Neuron (in vitro differentiated cells): ENCODE results near the gene RBBP5.
A peak's percentile ranks its signal among the peaks of the same experiment; 100 is the strongest.
"Not testable (repeated sequence)": the region's sequence is repeated elsewhere in the genome, so short reads cannot be mapped to it uniquely, and the experiment has no call there.

Experiments
- H2AFZ ChIP-seq: one replicate; pipeline ENCODE4 v1.6.1; 2013; ENCODE audit warnings: low read depth, mild to moderate bottlenecking, inconsistent platforms, low read length, moderate library complexity
- H3K27me3 ChIP-seq: one replicate; pipeline ENCODE4 v1.6.1; 2013; ENCODE audit warnings: low read length; ENCODE audit not compliant: insufficient read depth
- H3K36me3 ChIP-seq: one replicate; pipeline ENCODE4 v1.6.1; 2013; ENCODE audit warnings: low read length; ENCODE audit not compliant: insufficient read depth
- H3K4me1 ChIP-seq: one replicate; pipeline ENCODE4 v1.6.1; 2013; ENCODE audit warnings: low read length; ENCODE audit not compliant: insufficient read depth
- H3K4me3 ChIP-seq: 2 replicates; pipeline ENCODE4 v1.5.1; 2013; ENCODE audit warnings: mild to moderate bottlenecking, low read length, moderate library complexity
- H3K9me3 ChIP-seq: one replicate; pipeline ENCODE4 v1.6.1; 2013; ENCODE audit warnings: low read length

RBBP5 gene, protein sequence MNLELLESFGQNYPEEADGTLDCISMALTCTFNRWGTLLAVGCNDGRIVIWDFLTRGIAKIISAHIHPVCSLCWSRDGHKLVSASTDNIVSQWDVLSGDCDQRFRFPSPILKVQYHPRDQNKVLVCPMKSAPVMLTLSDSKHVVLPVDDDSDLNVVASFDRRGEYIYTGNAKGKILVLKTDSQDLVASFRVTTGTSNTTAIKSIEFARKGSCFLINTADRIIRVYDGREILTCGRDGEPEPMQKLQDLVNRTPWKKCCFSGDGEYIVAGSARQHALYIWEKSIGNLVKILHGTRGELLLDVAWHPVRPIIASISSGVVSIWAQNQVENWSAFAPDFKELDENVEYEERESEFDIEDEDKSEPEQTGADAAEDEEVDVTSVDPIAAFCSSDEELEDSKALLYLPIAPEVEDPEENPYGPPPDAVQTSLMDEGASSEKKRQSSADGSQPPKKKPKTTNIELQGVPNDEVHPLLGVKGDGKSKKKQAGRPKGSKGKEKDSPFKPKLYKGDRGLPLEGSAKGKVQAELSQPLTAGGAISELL

DNA sequence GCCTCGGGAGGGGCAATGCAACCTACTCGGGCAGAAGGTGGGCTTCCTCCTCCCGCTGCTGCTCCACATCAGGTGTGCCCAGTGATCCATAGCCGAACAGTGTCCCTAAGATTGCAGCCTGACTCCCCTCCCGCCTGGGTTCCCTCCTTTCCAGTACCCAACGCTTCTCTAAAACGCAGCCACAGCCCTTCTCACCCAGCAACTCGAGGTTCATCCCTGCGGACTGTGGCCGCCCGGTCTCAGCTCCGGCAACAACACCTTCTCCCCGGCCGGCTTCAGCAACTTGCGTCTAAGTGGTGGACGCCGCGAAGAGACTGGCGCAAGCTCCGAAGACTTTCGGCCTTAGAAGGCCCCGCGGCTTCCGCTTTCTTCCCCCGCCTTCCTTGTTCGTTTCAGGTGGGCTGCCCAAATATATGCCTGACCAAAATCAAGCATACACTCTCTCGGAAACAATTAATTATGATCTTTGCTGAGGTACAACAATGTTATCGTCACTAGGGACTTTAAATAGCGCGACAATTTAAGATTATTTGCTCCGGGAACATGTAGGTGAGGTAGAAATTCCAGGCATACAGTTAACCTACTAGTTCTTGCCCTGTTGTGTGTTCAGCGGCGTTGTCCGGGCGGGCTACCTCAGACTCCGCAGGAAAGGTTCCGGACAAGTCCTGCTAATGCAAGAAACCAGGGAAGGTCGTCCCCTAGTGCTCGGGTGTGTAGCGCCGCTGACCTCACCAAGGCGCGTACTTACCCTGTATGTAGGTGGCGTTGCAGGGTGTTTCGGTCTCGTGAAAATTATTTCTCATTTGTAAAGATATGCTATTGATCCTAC is at the start of gene RBBP5:
Gene RBBP5, minus strand, starts transcription at position 319 of the 829 bp plus-strand sequence. Its CDS starts 105 bp downstream, at position 214.
- Histone ChIP-seq H3K4me1 (peaks cover 14% of the 10 kb centered on the region), H3K9me3 (no peaks in the 10 kb centered on the region), H3K27me3 (no peaks in the 10 kb centered on the region), H2AFZ (peak within 1 kb of the TSS; percentile 95), H3K36me3 (peaks cover 7% of the 10 kb centered on the region), H3K4me3 (peak within 1 kb of the TSS; percentile 86)

DNA sequence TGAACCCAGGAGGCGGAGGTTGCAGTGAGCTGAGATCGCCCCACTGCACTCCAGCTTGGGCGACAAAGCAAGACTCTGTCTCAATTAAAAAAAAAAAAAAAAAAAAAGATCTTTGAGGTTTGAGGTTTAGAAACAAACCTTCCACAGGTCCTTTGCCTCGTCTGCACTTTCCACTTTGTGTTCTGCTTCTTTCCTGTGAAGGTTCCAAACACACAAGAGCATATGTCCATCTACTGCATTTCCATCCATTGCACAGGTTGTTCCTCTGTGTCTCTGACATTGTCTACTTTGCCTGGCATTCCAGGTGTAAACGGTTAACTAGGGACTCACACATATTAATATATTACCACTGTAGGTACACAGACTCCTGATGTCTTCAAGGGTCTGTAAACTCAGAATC is 49.6 kb upstream of the RBBP5 start:
- Histone ChIP-seq H3K4me3 (no peak overlapping the region), H3K9me3 (no peaks in the 10 kb centered on the region), H2AFZ (no peak overlapping the region), H3K4me1 (no peaks in the 10 kb centered on the region), H3K36me3 (peaks cover 35% of the 10 kb centered on the region), H3K27me3 (no peaks in the 10 kb centered on the region)

DNA sequence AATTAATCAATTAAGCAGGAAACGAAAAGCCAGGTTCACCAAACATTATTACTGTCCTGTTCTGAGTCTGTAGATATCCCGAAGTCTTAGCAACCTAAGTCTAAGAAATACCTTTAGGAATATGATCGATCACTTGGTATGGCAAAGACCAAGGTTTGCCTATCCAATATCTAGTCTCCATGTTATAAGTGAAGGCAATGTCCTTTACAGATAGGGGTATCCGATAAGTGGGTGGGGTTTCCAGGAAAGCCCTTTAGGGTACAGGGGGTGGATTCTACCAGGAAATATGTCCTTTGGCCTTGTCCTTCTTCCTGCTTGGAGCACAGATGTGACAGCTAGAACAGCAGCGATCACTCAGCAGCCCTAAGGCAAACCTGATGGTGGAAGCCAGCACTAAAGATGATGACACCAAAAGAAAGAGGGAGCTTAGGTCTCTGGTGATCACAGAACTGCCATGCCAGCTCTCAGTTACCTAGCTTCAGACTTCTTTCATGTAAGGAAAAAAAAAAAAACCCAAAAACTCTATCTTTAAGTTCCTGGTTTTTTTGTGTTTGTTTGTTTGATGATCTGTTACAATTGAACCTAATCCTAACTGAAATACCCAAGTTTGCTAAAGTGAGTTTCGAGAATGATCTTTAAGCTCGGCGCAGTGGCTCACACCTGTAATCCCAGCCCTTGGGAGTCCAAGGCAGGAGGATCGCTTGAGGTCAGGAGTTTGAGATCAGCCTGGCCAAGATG is 48.9 kb upstream of the RBBP5 start:
- Histone ChIP-seq H3K27me3 (no peaks in the 10 kb centered on the region), H3K9me3 (no peaks in the 10 kb centered on the region), H3K4me1 (no peaks in the 10 kb centered on the region), H3K4me3 (no peak overlapping the region), H3K36me3 (peaks cover 37% of the 10 kb centered on the region), H2AFZ (no peak overlapping the region)

DNA sequence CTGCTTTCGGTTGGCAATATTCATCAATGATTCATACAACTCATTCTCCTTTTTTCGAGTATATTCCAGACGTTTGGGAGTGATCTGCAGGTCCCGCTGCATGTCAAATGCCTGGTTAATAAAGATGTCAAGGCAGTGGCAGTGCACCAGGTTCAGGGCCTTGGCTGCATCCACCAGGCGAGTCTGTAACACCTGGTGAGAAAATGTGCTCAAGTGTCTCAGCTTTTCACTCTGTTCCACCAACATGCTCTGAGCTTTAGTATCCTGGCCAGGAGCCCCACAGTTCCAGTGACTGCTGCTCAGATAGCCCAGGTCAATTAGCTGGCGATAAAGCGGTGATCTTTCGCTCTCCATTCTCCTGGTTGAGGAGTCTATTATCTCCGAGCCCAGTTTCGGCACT is 47.5 kb upstream of the RBBP5 start:
- H3K4me3 ChIP-seq, result no peak overlapping the region

DNA sequence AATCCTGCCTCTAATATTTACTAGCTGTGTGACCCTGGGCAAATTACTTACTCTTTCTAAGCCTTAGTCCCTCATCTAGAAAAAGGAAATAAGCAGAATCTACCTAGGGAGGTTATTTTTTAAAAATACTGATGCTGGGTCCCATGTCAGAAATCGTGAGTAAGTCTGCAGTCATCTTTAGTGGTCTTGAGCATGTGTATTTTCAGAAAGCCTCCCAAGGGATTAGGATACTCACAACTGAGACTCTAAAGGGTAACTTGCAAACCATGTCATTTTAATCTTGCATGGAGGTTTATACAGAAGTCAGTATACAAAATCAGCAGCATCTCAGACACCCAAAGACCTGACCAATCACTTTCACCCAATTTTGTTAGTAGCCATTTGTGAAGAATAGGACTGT is 46.5 kb upstream of the RBBP5 start:
- H3K4me1 ChIP-seq, result no peaks in the 10 kb centered on the region
- no peaks in the 10 kb centered on the region for H3K9me3 ChIP-seq
- peaks cover 41% of the 10 kb centered on the region for H3K36me3 ChIP-seq
- no peak overlapping the region for H2AFZ ChIP-seq
- H3K27me3 ChIP-seq, result no peaks in the 10 kb centered on the region
- H3K4me3 ChIP-seq, result no peak overlapping the region

More for the DNA sequence above, 47.5 kb upstream of the RBBP5 start:
- H3K9me3 ChIP-seq, result no peaks in the 10 kb centered on the region
- no peak overlapping the region for H2AFZ ChIP-seq
- H3K36me3 ChIP-seq, result peaks cover 37% of the 10 kb centered on the region
- no peaks in the 10 kb centered on the region for H3K4me1 ChIP-seq
- H3K27me3 ChIP-seq, result no peaks in the 10 kb centered on the region

DNA sequence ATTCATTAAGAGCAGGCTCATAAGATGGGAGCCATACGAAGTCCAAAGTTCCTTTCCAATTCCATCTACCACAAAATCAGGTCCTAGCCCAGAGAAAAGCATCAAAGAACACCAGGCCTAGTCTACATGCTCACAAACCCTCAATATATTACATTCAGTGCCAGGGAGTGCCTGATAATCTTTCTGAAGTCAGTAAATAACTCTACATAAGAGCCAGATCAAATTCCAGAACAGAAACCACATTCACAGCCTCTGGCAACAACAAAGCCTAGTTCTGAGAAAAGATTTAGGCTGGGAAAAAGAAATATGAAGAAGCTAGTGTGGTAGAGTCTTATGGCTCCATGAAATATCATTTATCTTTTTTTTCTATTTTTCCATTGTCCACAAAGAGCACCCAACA is 40.5 kb upstream of the RBBP5 start:
- H3K27me3 ChIP-seq, result no peaks in the 10 kb centered on the region
- H3K36me3 ChIP-seq, result peaks cover 69% of the 10 kb centered on the region
- no peak overlapping the region for H2AFZ ChIP-seq
- H3K4me3 ChIP-seq, result no peak overlapping the region
- H3K4me1 ChIP-seq, result no peaks in the 10 kb centered on the region
- peaks cover 4% of the 10 kb centered on the region for H3K9me3 ChIP-seq

DNA sequence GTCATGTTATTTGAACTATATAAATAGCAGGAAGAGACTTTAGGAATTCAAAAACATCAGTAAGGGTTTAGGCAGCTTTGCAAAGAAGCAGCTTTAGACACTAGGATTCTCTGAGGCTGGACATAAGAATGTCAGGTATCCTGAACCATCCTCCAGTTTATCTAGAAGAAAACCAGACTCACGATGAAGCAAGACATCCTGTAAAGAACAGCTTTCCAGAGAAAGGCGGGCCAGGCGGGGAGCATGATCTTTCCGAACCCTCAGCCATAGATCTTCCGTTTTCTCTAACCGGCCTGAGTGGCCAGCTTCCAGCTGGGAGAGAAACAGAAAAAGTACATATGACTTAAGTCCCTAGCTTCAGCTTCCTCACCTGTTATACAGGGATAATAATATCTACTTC is 39.3 kb upstream of the RBBP5 start:
- H3K4me1 ChIP-seq, result no peaks in the 10 kb centered on the region
- no peaks in the 10 kb centered on the region for H3K27me3 ChIP-seq
- peaks cover 69% of the 10 kb centered on the region for H3K36me3 ChIP-seq
- H3K4me3 ChIP-seq, result no peak overlapping the region
- H3K9me3 ChIP-seq, result peaks cover 11% of the 10 kb centered on the region
- no peak overlapping the region for H2AFZ ChIP-seq

DNA sequence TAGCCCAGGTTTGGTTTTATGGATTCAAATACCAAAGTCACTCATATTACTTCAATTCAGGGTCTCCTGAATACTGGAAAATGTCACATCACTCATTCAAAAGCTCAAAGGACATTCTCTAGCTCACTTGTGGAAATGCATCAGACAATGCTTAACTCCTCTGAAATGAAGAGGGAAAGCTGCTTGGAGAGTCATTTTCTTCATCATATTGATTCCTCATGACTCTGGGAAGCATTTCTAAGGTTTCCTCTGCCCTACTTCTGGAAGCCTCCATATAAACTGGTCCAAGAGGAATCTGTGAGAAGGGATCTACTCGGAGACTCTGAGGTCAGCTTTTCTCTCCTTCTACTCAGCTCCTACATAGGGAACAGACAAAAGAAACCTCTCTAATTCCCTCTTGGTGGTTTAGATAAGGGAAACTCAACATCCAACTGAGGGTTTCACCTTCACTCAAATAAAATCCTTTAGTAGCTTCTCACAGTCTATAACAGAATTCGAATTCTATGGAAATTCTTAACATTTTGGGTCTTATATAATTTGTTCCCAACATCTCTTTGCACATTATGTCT is 36.4 kb upstream of the RBBP5 start:
- Histone ChIP-seq H3K27me3 (no peaks in the 10 kb centered on the region), H3K36me3 (peaks cover 78% of the 10 kb centered on the region), H3K4me3 (no peak overlapping the region)

DNA sequence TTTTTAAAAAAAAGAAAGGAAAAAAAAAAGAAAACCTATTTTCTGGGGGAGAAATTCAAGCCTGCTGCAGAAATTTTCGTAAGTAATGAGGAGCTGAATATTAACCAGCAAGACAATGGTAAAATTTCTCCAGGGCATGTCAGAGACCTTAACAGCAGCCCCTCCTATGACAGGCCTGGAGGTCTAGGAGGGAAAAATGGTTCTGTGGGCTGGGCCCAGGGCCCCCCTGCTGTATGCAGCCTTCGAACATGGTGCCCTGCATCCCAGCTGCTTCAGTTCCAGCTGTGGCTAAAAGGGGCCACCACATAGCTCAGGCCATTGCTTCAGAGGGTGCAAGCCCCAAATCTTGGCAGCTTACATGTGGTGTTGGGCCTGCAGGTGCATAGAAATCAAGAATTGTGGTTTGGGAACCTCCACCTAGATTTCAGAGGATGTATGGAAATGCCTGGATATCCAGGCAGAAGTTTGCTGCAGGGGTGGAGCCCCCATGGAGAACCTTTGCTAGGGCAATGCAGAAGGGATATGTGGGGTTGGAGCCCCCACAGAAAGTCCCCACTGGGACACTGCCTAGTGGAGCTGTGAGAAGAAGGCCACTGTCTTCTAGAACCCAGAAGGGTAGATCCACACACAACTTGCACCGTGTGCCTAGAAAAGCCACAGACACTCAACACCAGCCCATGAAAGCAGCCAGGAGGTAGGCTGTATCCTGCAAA is 34.0 kb upstream of the RBBP5 start:
- H3K4me3 ChIP-seq, H3K4me1 ChIP-seq, H3K27me3 ChIP-seq, H2AFZ ChIP-seq: not testable (repeated sequence)
- H3K9me3 ChIP-seq, result peaks cover 17% of the 10 kb centered on the region
- H3K36me3 ChIP-seq, result peaks cover 63% of the 10 kb centered on the region

More for the DNA sequence above, 36.4 kb upstream of the RBBP5 start:
- Histone ChIP-seq H2AFZ (no peak overlapping the region), H3K9me3 (peaks cover 17% of the 10 kb centered on the region), H3K4me1 (no peaks in the 10 kb centered on the region)

DNA sequence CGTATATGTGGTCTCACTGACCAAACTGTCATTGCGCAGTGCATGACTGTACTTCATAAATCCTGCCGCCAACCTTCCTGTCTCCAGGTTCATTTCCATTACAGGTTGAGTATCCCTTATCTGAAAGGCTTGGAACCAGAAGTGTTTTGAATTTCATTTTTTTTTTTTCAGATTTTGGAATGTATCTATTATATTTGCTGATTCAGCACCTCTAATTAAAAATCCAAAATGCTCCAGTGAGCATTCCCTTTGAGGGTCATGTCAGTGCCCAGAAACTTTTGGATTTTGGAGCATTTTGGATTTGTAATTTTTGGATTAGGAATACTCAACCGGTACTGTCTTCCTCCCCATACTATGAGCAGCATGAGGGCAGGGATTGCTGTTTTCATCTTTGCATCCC is 30.7 kb upstream of the RBBP5 start:
- Histone ChIP-seq H3K4me3 (no peak overlapping the region), H2AFZ (no peak overlapping the region), H3K9me3 (peaks cover 13% of the 10 kb centered on the region), H3K4me1 (no peaks in the 10 kb centered on the region), H3K27me3 (no peaks in the 10 kb centered on the region), H3K36me3 (peaks cover 58% of the 10 kb centered on the region)

DNA sequence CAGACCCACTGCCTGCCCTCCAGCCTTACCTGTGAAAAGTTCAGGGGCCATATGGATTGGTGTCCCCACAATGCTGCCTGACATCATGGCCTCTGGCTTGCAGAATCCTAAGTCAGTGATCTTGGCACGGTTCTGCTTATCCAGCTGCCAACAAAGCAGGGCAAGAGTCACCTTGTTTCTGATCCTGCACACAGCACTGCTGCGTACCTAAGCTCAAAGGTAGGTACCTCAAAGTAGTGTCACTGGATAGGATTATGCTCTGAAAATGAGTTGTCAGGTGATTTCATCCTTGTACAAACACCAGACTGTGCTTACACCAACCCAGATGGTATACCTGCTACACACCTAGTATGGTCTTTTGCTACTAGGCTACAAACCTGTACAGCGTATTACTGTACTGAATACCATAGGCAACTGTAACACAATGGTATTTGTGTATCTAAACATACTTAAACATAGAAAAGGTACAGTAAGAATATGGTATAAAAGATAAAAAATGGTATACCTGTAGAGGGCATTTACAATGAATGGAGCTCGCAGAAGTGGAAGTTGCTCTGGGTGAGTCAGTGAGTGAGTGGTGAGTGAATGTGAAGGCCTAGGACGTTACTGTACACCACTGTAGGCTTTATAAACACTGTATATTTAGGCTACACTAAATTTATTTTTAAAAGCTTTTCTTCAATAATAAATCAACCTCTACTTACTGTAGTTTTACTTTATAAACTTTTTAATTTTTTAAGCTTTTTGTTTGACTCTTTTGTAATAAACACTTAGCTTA is 29.1 kb upstream of the RBBP5 start:
- Histone ChIP-seq H3K27me3 (no peaks in the 10 kb centered on the region), H2AFZ (no peak overlapping the region), H3K36me3 (peaks cover 52% of the 10 kb centered on the region), H3K4me1 (no peaks in the 10 kb centered on the region), H3K9me3 (peaks cover 3% of the 10 kb centered on the region), H3K4me3 (no peak overlapping the region)
